GM18508 (cell line): ENCODE results near the gene NFX1.
A peak's percentile ranks its signal among the peaks of the same experiment; 100 is the strongest.

Experiments used
- ATAC-seq: cut with Tn5 transposase; IDR thresholded peaks from one replicate; pipeline ENCODE4 v1.9.1; 2021; ENCODE audit warnings: moderate number of reproducible peaks; ENCODE audit not compliant: insufficient read depth, unreplicated experiment

Gene NFX1

DNA sequence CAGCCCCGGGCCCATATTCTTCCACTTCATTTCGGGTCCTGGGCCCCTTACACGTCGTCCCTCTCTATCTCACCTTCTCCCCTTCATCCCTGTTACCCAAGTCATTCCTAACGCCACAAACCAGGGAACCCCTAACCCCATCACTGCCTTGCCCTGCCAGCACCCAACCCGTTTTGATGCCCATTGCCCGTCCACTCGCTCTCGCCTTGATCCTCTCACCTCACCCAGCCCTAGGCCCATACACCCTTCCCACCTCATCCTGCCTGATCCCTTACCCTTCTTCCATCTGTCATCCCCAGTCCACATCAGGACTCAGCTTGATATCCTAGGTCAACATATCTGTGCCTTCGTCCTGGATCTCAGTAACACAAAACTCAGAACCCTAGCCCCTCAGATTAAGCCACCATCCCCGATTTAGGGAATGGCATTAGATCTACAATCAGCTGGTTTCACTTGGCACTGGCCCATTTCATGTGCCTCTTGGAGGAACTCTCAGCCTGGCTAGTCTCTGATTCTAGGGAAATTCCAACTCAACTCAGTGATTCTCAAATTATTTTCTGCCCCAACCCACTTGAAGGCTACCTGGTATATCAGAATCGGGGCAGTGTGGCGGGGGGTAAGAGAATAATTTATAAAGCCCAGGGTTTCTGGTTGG lies 25.0 kb upstream of the NFX1 start:
- ATAC-seq: no peak

DNA sequence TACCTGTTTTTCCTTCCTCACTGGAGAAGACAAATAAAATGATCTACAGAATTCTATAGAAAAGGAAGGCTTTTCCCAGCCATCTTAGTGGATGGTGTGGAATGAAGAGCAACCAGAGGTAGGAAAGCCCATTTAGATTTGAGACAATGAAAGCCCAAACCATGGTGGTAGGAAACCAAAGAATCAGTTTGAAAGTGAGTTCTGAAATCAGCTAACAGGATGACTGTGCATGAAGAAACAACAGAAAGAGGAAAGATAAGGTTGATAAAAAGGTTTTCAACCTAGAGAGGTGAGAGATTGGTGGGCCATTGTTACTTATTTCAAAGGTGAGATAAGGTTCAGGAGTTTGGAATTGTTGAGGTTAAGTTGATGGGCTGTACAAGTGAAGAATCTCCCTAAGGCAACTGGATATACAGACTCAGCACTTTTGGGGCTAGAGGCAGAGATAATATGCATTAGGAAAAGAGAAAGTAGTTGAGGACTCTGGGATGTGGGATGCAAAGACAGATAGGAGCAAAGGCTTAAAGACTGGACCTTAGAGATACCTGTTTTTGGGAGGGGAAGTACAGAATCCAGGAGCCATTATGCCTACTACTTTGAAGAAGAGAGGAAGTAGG lies 23.1 kb upstream of the NFX1 start:
- ATAC-seq: no peak

DNA sequence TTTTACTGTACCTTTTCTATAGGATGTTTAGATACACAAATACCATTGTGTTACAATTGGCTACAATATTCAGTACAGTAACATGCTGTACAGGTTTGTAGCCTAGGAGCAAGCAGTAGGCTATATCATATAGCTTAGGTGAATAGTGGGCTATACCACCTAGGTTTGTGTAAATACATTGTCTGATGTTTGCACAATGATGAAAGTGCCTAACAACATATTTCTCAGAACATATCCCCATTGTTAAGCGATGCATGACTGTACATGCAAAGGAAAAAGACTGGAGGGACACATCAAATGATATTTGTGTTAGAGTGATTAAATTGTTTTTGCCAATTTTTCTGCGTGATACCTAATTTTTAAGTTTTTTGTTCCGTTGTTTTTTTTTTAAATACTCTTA lies 20.2 kb upstream of the NFX1 start:
- no peak for ATAC-seq

DNA sequence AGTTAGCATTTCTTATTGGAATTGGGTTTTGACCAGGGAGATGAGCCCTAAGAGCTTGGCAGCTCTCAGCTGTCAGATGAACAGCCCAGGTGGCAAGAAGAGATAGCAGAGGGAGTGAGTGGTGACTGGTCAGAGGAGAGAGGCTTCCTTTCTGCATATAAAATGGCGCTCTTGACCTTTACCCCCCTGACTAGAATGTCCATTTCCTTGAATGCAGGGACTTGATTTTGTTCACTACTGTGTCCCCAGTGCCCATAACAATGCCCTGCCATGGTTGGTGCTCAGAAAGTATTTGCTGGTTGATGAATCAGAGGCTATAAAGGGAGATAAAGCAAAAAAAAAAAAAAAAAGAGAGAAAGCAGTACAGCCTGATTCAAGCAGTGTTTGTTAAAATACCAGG lies 18.3 kb upstream of the NFX1 start:
- ATAC-seq: no peak

DNA sequence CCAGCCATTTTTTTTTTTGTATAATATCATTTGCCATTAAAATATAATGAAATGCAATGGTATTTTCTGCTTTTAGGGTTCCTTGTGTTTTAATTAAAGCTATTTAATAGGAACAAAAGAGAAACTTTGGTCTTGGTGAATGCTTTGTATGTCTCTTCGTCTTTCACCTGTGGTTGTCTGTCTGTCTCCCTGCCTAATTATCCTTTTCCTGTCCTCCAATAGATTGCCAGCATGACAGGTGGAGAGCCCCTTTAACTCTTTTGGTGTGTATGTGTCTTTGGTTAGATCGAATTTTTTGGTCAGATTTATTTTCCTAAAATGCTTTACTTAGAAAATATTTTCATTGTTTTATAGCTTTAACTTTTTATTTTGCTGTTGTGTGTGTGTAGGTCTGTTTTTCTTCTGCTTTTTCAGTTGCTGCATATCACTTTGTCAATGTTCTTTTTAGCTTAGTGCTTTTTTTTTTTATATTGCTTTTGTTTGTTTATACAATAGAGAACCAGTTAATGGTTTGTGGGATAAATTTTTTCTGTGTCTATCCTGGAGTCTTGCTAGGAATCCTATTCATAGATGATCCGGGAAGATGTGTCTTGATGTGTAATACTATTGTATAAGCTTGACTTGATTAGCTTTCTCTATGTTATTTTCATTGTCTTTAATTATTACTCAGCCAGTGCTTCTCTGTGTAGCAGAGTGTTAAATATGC lies 16.9 kb upstream of the NFX1 start:
- no peak for ATAC-seq

- ATAC-seq: no peak
Measured at GRCh38 chr9:33273972-33274328, 16.4 kb upstream of the NFX1 start.

DNA sequence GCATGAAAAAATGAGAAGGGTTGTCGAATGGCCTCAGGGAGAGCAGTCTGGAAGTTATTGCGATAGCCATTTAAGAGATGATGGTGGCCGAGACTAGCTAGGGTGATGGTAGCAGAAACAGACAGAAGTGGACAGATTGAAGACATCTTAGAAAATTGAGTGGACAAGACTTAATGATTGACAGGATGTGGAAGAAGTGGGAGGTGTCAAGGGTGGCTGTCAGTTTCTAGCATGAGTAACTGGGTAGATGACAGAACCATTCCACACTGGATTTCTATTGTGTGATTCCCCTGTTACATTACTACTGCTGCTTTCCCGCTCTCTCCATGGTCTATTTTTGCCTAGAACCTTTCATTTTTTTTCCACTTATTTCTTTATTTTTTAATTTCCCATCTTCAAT lies 12.8 kb upstream of the NFX1 start:
- ATAC-seq: no peak

DNA sequence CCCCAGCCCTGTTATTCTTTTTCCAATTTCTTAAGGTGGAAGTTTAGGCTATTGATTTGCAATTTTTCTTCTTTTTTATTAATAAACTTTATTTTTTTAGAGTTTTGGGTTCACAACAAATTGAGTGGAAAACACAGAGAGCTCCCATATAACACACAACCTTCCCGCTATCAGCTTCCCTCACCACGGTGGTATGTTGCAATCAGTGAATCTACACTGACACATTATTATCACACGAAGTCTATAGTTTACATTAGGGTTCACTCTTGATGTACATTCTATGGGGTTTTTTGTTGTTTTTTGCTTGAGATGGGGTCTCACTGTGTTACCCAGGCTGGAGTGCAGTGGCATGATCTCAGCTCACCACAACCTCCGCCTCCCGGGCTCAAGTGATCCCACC lies 4.8 kb upstream of the NFX1 start:
- ATAC-seq: no peak

DNA sequence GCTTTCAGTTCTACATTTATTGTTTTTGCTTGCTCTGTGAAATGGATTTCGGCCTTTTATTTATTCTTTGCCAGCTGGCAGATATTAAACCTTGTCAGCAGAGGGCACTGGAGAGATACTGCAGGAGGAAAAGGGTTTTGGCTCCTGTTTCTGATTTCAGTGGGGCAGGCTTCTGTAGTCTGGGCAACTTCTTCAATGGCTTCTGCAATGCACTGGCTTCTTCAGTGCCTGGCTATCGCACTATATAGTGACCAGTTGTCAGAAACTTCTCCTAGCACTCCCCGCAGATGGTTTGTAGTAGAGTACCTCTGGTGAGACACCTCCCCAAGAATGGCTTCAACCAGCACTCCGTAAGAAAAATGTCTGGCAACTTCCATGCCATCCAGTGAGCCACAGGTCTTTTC lies 3.2 kb upstream of the NFX1 start:
- ATAC-seq: no peak

- ATAC-seq: no peak
Measured at GRCh38 chr9:33288235-33288634, 2.1 kb upstream of the NFX1 start.

DNA sequence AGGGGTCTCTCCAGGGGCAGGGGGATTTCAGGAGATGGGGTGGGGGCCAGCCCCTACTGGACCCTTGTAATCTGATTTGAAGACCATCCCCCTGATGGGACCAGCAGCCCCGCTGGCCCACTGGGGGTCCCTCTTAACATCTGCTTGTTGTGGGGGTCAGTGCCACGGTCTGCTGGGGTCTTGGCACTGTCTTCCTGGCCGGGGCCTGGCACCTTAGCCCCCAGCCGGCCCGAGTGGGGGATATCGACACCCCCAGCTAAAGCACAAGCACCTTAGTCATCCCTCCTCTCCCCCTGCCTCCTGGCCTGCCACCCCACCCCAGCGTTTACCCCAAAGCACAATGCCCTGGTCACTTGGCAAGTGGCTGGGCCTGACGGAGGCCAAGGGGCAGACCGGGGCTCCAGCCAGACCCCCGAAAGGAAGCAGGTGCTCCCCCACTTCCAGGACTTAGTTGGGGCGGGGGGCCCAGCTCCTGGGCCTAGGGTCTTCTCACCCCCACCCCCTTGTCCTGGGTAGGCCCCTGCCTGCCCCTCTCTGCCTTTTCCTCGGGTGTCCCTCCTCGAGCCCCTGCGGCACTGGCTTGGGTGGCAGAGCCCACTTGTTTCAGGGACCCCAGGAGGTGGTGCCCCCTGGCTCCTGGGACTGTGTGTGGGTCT lies 1.4 kb upstream of the NFX1 start:
- ATAC-seq: no peak

DNA sequence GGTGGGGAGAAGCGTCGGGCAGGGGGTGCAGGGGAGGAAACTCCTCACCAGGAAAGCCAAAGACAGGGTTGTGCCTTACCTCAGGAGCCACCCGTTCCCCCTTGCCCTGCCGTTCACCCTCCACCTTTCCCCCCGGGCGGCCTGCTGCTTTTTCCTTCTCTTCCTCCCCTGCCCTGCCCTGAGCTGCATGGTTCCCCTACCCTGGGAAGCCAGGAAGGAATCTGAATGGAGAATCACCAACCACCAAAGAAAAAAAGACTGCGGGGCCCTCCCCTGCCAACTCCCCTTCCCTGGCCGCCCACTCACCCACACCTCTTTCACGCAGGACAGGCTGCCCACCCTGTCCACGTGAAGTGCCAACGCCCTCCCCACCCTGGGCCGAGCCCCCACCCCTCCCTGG lies 820 bp upstream of the NFX1 start:
- no peak for ATAC-seq

DNA sequence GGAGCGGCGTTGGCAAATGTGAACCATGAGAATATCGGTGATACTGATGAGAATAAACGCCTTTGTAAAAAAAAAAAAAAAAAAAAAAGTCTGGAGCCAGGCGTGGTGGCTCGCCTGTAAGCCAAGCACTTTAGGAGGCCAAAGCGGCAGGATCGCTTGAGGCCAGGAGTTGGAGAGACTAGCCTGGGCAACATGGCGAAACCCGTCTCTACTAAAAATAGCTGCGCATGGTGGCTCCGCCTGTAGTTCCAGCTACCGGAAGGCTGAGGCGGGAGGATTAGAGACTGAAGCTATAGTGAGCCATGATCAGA lies 425 bp upstream of the NFX1 start:
- no peak for ATAC-seq

DNA sequence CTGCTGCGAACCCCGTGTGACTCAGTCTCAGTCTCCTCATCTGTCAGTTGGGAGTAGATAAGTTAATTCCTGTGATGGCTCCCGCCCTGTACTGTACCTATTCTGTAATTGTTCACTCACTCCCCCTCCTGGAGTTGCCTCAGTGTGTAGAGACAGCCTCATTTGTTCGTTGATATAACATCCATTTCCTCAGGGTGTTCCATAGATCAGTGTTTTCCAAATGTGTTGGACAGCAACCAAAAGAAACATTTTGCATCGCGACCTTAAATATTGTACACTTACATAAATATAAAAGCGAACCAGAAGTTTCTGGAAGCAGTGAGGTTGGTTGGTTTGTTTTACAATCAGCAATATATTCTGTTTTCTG lies 698 bp downstream of the NFX1 start:
- no peak for ATAC-seq

GRCh38 chr9:33291901-33292300 lies 1.6 kb downstream of the NFX1 start:
- ATAC-seq: no peak

DNA sequence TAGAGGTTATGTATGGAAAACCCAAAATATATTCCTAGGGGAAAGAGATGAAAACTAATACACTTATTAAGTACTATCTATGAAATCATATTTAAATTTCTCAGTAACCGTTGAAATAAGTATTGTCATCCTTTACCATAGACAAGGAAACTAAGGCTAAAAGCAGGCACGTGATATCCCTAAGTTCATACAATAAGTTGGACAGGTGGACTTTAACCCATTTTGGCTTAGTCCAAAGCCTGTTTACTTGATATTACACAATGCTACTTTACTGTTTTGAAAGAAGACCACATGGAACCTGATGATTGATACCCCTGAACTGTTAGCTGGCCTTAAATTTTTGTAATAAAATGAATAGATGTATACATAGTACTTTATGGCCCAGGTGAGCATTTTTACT lies 3.5 kb downstream of the NFX1 start:
- no peak for ATAC-seq

- no peak for ATAC-seq
Measured at GRCh38 chr9:33294670-33295432, 4.5 kb downstream of the NFX1 start.

- no peak for ATAC-seq
Measured at GRCh38 chr9:33295571-33295970, 5.3 kb downstream of the NFX1 start.

DNA sequence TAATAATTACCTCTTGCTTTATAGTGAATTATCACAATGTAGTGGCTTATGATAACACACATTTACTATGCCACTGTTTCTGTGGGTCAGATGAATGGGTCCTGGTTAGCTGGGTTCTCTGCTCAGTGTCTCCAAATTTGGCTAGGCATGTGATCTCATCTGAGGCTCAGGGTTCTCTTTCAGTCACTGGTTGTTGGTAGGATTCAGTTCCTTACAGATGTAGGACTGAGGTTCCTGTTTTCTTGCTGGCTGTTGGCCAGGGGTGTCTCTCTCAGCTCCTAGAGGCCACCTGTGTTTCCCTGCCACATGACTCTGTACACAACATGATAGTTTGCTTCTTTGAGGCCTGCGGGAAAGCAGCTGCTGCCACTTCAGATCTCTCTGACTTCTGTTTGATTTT lies 7.1 kb downstream of the NFX1 start:
- peak; percentile 78 for ATAC-seq

DNA sequence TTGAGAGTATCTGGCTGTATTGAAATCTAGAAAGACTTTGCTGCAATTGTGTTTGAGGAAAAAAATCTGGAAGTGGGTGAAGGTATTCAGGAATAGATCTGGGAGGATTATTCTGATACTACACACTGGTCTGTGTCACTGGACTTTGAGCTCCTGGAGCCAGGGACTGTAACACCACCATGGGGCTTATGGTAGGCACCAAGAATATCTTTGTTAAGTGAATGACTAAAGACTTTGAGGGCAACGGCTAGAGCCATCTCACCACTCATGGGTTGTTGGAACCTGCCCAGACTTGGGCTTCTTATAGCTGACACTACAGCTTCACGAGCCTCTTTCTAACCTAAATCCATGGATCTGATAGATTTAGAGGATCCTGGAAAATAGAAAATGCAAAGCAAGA lies 10.2 kb downstream of the NFX1 start:
- ATAC-seq: no peak

DNA sequence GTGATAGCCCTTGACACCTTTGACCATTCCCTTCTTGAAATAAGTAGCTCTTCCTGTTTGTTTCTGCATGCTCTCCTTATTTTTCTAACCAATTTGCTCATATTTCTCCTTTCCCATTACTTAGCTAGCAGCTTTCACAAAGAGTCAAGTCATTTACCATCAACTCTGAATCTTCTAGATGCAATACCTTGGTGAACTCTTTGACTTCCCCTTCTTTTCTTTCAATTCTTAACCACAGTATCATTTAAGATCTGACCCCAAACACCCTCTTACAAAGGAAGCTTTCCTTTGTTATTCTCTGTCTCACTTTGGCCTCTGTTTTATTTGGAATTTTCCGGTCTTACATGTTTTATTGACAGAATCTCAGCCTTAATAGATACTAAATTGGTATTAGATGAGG lies 14.0 kb downstream of the NFX1 start:
- no peak for ATAC-seq
